GM21390 (cell line): ENCODE measurements around the gene POM121L2.
"Not testable (repeated sequence)": the region's sequence is repeated elsewhere in the genome, so short reads cannot be mapped to it uniquely, and the experiment has no call there.

ENCODE experiments used
- ATAC-seq: cut with Tn5 transposase; IDR thresholded peaks from one replicate; pipeline ENCODE4 v1.9.1; 2021; ENCODE audit not compliant: unreplicated experiment

POM121L2 gene

GRCh38 chr6:27294409-27294808, 17.7 kb downstream of the POM121L2 start:
- no peak for ATAC-seq

GRCh38 chr6:27293436-27294098, 18.5 kb downstream of the POM121L2 start:
- no peak for ATAC-seq

- no peak for ATAC-seq
Observed at GRCh38 chr6:27290850-27291208, 21.2 kb downstream of the POM121L2 start.

- no peak for ATAC-seq
Observed at GRCh38 chr6:27290065-27290849, 21.8 kb downstream of the POM121L2 start.

- no peak for ATAC-seq
Observed at GRCh38 chr6:27288136-27289044, 23.7 kb downstream of the POM121L2 start.

GRCh38 chr6:27287751-27288135, 24.3 kb downstream of the POM121L2 start:
- no peak for ATAC-seq

- ATAC-seq, result no peak
Observed at GRCh38 chr6:27286141-27286540, 25.9 kb downstream of the POM121L2 start.

GRCh38 chr6:27283279-27283678, 28.8 kb downstream of the POM121L2 start:
- ATAC-seq, result no peak

- ATAC-seq, result no peak
Observed at GRCh38 chr6:27281569-27281968, 30.5 kb downstream of the POM121L2 start.

GRCh38 chr6:27281105-27281539, 31.0 kb downstream of the POM121L2 start:
- ATAC-seq, result no peak

- no peak for ATAC-seq
Observed at GRCh38 chr6:27280540-27281000, 31.5 kb downstream of the POM121L2 start.

GRCh38 chr6:27280064-27280539, 32.0 kb downstream of the POM121L2 start:
- no peak for ATAC-seq

- ATAC-seq, result no peak
Observed at GRCh38 chr6:27279513-27280063, 32.5 kb downstream of the POM121L2 start.

GRCh38 chr6:27275025-27275956, 36.8 kb downstream of the POM121L2 start:
- ATAC-seq, result no peak

- no peak for ATAC-seq
Observed at GRCh38 chr6:27273783-27274182, 38.3 kb downstream of the POM121L2 start.

- no peak for ATAC-seq
Observed at GRCh38 chr6:27268803-27269202, 43.3 kb downstream of the POM121L2 start.

- no peak for ATAC-seq
Observed at GRCh38 chr6:27267857-27268434, 44.1 kb downstream of the POM121L2 start.

GRCh38 chr6:27267003-27267402, 45.1 kb downstream of the POM121L2 start:
- not testable (repeated sequence) for ATAC-seq

- ATAC-seq, result no peak
Observed at GRCh38 chr6:27263886-27264285, 48.2 kb downstream of the POM121L2 start.
